Kasumi-1 (cell line): ENCODE data around the gene LPAR2.

Experiments used
- DNase-seq, 2 experiments: peaks; one replicate each; lab custom pipeline; 2025; lab: John Stamatoyannopoulos, UW

LPAR2 gene

DNA sequence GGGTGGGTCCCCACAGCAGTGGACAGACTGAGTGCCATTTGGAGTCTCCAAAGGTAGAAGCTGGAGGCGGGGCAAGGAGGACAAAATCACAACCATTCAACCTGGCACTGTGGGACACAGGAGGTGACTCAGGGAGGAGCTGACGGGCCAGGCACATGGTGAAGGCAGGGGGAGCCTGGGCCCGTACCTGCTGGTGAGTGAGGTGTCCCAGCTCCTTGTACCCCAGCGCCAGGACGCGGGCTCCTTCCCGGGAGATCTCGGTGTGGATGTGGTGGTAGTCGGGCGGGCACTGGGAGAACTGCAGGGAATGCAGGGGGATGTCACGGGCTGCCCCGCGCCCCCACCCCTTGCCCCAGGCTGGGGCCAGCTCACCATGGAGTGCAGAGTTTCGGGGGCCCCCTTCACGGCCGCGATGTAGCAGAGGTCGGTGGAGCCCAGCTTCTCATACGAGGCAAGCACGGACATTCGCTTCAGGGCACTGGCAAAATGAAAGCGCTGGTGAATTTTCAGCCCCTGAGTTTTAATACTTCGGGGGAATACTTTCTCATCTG lies 25.7 kb upstream of the LPAR2 start:
- DNase-seq = no peak

DNA sequence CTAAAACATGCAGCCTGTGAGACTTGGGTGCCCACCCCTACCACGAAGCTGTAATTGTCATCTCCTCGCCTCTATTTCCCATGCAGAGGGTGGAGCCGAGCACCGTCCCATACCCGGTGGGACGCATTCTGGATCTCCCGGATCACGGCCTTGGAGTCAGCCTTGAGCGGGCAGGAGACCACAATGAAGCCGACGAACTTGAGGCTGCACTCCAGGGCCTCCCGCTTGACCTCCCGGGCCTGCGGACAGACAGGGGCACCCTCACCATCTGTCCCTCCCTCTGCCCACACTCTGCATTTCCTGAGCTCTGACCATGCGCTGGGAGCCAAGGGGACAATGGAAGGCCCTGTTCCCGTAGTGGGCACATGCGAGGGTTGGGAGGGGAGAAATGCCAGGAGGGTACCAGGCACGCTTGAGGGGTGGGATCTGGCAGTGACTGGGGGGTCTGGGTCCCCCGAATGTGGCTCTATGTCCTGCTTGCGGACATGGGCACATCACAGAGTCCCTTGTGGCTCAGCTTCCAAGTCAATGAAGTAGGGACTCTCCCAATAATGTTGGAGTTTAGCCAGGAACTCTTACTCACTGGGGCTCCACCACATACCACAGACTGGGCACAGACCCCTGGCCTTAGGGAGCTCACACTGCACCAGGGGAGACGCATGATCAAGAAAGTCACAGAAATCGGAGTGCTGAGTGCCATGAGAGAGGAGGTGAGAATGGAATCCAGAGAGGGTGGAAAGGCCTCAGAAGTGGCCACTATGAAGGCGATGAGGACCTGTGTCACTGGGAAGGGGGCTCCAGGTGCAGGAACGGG lies 24.7 kb upstream of the LPAR2 start:
- no peak for DNase-seq

DNA sequence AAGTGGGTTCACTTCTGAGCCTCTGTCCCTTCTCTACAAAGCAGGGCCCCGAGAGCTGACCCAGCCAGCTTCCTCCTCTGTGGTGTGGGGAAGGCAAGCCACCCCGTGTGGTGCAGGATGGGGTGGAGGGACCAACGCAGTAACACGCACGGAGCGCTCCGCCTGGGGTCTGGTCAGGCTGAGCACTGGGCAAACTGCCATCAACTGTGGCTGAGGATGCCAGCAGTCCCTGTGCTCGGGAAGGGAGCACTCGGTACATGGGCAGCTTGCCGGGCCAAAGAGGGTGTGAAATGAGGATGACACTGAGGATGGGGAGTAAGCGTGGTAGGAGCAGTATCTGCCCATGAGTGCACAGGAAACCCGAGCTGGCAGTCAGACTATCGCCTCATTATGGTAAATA lies 23.1 kb upstream of the LPAR2 start:
- no peak for DNase-seq

DNA sequence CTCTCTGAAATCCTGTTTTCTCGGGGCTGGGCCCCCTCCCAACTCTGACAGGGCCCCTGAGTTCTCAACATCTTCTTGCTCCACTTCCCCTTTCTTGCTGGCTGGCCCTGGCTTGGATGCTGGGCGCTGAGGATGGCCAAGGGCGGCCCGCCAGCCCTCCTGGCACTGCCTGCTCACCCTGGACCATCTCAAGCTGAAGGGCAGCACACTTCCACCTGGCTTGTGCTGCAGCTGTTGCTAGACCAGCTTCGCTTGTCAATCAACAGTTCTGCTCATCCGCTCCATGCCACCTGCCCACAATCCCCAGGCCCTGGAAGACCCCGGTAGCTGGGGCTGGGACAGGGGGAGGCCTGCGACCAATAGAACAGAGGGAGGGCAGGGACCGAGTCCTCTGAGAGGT lies 22.3 kb upstream of the LPAR2 start:
- DNase-seq = peak; percentile 28 to 43

GRCh38 chr19:19649580-19649995 lies 21.6 kb upstream of the LPAR2 start:
- no peak for DNase-seq

DNA sequence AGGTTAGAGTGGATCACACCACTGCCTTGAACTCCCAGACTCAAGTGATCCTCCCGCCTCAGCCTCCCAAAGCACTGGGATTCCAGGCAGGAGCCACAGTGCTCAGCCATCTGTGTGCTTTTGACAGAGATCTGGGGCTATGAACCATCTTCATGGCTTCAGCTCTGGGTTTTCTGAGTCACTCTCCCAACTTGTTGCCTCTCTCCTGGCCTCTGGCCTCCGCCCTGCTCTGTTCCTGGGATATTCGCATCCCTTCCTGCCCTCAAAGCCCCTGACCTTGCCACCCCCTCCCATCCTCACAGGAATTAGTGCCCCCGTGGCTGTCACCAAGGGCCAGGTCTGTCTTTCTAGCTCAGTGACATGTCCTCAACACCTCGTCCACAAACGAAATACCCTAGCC lies 21.1 kb upstream of the LPAR2 start:
- no peak for DNase-seq

- no peak for DNase-seq
Observed at GRCh38 chr19:19647037-19647835, 19.2 kb upstream of the LPAR2 start.

DNA sequence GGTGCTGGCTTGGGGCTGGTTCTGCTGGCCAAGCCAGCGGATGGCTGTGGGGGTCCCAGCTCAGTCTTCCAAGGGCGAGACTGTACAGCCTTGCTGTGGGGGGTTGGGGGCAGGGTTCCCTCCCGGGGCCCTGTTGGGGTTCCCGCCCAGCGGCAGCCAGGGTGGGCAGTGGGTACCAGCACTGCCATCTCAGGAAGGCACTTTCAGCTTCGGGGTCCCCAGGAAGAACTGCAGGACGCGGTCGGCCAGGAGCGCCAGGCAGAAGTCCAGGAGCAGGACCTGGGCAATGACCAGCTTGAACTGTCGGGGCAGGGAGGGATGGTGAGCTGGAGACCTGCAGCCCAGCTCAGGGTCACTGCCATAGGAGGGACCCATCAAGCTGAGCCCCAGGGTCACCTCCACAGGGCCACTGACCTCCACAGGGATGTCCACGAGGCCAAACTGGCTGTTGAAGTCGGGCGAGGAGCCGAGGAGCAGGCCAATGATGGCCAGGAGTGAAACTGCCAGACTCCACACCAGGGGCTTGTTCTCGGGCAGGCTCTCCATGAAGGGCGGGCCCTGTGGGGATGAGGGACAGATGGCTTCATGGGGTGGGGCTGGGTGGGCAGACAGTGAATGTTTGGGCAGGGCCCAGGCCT lies 17.3 kb upstream of the LPAR2 start:
- no peak for DNase-seq

DNA sequence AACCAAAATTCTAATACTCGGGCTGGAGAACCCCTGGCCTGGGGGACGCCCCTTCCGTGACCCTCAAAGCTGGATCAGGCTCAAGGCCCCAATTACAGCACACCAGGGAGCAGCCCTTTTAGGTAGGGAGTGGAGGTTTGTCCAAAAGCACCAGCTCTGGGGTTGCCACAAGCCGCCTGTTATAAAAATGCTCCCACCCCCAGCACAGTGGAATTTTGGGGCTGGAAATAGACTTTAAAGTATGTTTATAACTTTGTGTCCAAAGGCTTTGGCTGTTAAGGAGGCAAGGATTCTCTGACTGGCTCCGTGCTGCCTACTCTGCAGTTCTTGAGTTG lies 16.0 kb upstream of the LPAR2 start:
- DNase-seq = no peak

DNA sequence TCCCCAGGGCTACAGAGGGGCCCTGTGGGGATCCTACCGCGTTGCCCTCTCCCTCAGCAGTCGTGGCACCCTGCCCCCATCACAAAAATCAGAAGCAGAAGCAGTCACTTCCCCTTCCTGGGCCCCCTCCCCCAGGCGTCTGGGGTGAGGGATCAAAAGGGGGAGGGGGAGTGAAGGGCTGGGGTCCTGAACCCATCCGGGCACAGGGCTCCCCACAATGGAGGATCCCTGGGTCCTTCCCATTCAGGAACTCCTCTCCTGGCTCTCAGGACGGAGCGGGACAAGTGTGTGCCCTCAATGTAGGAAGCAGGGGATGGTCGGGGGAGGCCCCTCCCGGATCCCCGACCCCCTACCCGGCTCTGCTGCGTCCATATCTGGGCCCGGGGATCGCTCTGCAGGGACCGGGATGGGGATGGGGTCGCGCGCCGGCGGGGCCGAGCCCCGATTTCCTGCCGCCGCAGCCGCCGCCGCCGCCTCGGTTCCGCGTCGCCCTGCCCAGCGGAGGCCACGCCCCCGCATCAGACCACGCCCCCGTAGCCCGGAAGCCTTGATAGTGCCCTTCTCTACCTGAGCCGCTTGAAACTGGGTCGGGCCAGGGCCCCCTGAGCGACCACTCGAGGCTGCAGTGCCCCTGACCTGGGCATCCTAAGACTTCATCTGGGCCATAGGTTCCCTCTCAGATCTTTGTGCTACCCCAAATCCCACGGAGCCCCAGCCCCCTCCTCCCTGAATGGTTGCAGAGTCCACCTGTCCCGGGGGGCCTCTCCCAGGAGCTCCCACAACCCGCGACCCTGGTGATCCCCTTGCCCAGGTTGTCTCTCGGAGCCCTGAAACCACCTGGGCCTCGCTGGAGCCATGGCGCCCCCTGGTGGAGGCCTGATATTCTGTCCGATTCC lies 15.4 kb upstream of the LPAR2 start, which contains the start of gene GMIP:
Gene GMIP, minus strand, starts transcription at position 500 of the 896 bp plus-strand sequence. Its CDS starts 128 bp downstream, at position 372.
- peak; percentile 54 for DNase-seq

DNA sequence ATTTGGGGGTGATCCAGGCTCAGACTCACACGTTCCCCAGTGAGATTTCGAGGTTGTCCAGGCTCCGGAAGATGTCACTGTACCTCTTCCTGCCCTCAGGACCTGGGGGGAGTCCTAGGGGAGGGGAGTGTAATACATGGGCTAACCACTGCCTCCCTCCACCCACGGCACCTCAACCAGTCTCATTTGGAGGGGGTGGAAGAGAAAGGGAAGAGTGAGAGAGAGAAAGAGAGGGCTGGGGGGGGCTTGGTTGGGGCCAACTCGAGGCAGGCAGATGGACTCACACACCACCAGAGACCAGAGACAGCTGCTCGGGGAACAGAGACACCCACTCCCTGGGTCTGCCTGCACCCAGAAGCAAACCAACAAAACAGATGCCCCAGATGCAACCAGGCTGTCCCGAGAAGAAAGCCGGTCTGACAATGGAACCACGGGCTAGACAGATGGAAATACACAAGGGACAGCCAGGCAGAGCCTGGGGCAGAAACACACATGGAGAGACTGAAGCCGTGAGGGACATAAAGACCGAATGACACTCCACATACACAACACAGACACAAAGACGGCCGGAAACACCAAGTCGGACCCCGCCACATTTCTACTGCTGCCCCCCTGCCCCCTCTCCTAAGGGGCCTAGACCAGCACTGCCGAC lies 14.6 kb upstream of the LPAR2 start:
- DNase-seq = peak; percentile 46 to 54

DNA sequence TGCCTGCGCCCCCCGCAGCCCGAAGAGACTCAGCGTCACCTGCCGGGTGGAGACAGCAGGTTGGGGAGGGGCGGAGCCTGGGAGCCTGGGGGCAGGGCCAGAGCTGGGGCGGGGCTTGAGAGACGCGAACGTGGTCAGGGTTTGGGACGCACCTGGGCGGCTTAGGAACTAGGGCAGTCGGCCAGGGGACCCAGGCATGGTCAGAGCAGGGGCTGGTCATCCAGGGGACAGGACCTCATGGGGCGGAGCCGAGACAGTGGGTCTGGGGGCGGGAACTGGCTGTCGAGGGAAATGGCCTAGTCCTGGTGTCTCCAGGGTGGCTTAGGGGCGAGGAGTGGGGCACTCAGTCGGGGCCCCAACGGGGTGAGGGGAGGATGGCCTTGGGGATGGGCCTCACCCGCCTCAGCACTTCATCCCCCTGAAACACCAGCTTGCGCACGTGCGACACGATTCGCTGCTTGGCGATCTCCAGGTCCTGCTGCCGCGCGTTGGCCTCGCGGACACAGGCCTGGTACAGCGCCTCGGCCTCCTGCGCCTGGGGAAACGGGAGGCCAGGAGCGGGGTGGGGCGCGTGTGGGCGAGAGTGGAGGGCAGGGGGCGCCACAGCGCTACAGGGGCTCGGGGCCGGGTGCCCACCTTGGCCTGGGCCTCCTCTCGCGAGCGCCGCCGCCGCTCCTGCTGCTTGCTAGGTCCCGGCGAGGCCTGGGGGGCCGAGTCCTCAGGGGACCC lies 9.7 kb upstream of the LPAR2 start:
- DNase-seq = no peak

DNA sequence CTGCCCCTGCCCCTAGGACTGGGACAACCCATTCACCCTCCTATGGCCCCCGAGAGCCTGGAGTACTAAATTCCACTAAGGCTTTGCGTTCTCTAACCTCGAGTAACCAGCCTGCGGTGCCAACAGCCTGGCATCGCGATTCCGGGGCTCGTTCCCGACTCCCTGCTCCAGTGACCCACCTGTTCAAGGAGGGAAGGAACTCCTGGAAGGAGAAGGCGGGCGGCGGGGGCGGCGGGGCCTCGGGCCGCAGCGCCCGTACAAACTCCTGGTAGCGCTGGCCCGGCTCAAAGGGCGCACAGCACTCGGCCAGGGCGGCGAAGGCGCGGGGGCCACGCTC lies 9.1 kb upstream of the LPAR2 start:
- no peak for DNase-seq

- DNase-seq = no peak
Observed at GRCh38 chr19:19636573-19637185, 8.7 kb upstream of the LPAR2 start.

DNA sequence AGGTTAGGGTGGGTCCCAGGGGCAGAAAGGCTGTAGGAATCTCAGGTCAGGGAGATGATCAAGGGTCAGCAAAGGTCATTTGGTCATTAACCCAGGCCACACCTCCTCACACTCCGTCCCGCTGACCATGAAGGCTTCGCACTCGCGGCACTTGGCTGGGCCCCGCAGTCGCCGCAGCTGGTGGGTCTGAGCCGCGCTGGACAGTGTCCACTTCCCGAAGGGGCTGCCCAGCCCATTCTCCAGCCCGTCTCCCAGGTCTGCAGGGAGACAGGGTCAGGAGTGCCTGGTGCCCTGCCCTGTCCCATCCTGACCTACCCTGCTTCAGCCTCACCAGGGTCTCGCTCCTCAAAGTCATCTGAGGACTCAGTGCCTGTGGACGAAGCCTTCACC lies 7.3 kb upstream of the LPAR2 start:
- no peak for DNase-seq

DNA sequence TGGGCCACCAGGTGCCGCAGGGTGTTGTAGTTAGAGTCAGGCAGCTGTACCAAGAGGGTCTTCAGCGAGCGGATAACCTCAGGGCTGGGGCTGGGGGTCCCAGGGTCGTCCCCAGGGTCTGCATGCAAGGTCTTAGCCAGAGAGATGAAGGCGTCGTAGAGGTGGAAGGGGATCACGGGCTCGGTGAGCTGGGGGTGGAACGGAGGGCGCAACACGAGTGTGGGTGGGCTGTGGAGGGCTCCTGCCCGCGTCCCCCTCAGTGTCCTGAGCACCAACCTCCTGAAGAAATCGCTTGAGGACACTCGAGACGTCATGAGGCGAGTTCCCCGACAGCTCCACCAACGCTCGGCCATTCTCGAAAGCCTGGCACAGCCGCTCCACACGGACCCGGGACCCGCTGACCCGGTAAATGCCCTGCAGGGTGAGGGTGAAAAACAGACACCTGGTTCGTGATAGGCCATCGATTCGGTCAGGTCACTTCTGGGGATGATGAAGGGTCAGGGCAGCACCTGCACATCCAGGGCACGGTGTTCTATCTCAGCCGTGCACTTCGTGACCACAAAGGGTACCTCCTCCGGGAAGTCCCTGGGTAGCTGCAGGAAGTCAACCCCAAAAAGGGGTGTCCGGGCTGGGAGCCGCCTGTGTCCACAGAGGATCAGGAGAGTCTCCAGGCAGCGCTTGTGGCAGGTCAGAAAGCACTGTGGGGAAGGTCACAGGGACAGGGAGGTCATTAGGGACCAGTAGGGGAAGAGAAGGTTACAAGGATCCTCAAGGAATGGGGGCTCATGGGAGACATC lies 6.7 kb upstream of the LPAR2 start:
- DNase-seq = no peak

DNA sequence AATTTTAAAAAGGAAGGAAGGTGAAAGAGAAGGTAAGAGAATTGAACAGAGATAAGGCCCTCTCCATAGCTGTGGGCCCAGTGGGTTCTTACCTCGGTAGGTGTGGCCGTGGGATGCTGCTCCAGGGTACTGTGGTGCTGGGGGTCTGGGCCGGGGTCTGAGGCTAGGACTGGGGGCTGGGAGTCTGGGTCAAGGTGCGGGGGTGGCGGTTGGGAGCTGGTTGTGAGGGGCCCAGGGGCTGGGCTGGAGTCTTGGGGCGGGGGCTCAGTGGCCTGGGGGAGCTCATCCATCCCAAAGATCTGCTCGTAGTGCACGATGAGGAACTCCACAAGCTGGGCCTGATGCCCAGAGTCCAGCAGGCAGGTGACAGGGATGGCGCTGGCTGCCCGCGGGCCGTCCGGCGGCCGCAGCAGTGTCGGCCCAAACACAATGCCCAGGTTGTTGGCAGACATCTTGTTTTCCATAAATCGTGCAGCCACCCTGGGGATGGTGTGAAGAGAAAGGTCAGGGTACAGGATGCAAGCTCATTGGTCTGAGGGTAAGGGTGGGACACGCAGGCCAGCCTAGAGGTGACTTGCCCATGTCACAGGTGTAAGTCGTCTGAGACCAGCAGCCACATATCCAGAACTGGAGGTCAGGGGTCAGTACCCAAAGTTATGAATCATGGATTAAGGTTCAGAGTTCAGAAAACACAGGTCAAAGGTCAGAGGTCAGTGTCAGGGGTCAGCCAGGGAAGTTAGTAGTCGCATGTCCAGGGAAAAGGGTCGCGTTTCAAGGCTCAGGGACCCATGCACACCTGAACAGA lies 5.9 kb upstream of the LPAR2 start:
- DNase-seq = no peak

GRCh38 chr19:19632661-19633060 lies 4.6 kb upstream of the LPAR2 start:
- no peak for DNase-seq
